Measurements from ENCODE around the gene CYP2C18. TPM values are rescaled to one million over a fixed set of nuclear protein-coding genes. Genes with fewer than 3 reads are reported as not detected.
"Not testable (repeated sequence)": the region's sequence is repeated elsewhere in the genome, so short reads cannot be mapped to it uniquely, and the experiment has no call there.

CYP2C18 gene
- total RNA-seq, 2 donors from 2014 or later, result not detected

- Histone ChIP-seq H3K36me3 (no peaks in the 10 kb centered on the region), H3K9me3 (no peaks in the 10 kb centered on the region), H3K4me1 (ENCODE audit: control insufficient read depth in 1 of 2, low read depth in 2 of 2) (no peaks in the 10 kb centered on the region), H3K4me3 (no peak overlapping the region), H3K27me3 (replicated peaks; ENCODE audit: insufficient read depth) (no peaks in the 10 kb centered on the region), H3K27ac (no peak overlapping the region)
- DNase-seq (ENCODE audit: low spot score), result no peak
- no peak for TF ChIP-seq CTCF (IDR thresholded peaks at IDR 0.05)
- no peak for ATAC-seq (ENCODE audit: insufficient number of reproducible peaks, low FRiP score, low read depth)
Observed at GRCh38 chr10:94644352-94644751, 39.2 kb upstream of the CYP2C18 start.

GRCh38 chr10:94645285-94645684 lies 38.2 kb upstream of the CYP2C18 start:
- DNase-seq (ENCODE audit: low spot score) (no peak), ATAC-seq (ENCODE audit: insufficient number of reproducible peaks, low FRiP score, low read depth) (no peak)
- H3K27ac ChIP-seq, result no peak overlapping the region
- H3K4me1 ChIP-seq (ENCODE audit: control insufficient read depth in 1 of 2, low read depth in 2 of 2), result no peaks in the 10 kb centered on the region
- no peaks in the 10 kb centered on the region for H3K9me3 ChIP-seq
- H3K27me3 ChIP-seq (replicated peaks; ENCODE audit: insufficient read depth), result no peaks in the 10 kb centered on the region
- no peak for TF ChIP-seq CTCF (IDR thresholded peaks at IDR 0.05)
- no peak overlapping the region for H3K4me3 ChIP-seq
- H3K36me3 ChIP-seq, result no peaks in the 10 kb centered on the region

GRCh38 chr10:94655201-94655600 lies 28.3 kb upstream of the CYP2C18 start:
- not testable (repeated sequence) for DNase-seq (ENCODE audit: low spot score); H3K9me3 ChIP-seq

GRCh38 chr10:94663061-94663460 lies 20.5 kb upstream of the CYP2C18 start:
- not testable (repeated sequence) for DNase-seq (ENCODE audit: low spot score); H3K27ac ChIP-seq; H3K9me3 ChIP-seq; H3K4me3 ChIP-seq; H3K27me3 ChIP-seq (replicated peaks; ENCODE audit: insufficient read depth); H3K36me3 ChIP-seq; H3K4me1 ChIP-seq (ENCODE audit: control insufficient read depth in 1 of 2, low read depth in 2 of 2); ATAC-seq (ENCODE audit: insufficient number of reproducible peaks, low FRiP score, low read depth)

More at GRCh38 chr10:94655201-94655600, 28.3 kb upstream of the CYP2C18 start:
- not testable (repeated sequence) for H3K27me3 ChIP-seq (replicated peaks; ENCODE audit: insufficient read depth); H3K36me3 ChIP-seq; ATAC-seq (ENCODE audit: insufficient number of reproducible peaks, low FRiP score, low read depth); H3K4me1 ChIP-seq (ENCODE audit: control insufficient read depth in 1 of 2, low read depth in 2 of 2); H3K27ac ChIP-seq; H3K4me3 ChIP-seq

- no peaks in the 10 kb centered on the region for H3K9me3 ChIP-seq
- no peaks in the 10 kb centered on the region for H3K27me3 ChIP-seq (replicated peaks; ENCODE audit: insufficient read depth)
- no peaks in the 10 kb centered on the region for H3K36me3 ChIP-seq
- ATAC-seq (ENCODE audit: insufficient number of reproducible peaks, low FRiP score, low read depth) (no peak), DNase-seq (ENCODE audit: low spot score) (no peak)
- TF ChIP-seq CTCF (IDR thresholded peaks at IDR 0.05), result no peak
- H3K4me3 ChIP-seq, result no peak overlapping the region
- H3K4me1 ChIP-seq (ENCODE audit: control insufficient read depth in 1 of 2, low read depth in 2 of 2), result no peaks in the 10 kb centered on the region
- no peak overlapping the region for H3K27ac ChIP-seq
Observed at GRCh38 chr10:94666391-94667102, 17.0 kb upstream of the CYP2C18 start.

GRCh38 chr10:94673614-94674321 lies 9.8 kb upstream of the CYP2C18 start:
- H3K27ac ChIP-seq, result no peak overlapping the region
- TF ChIP-seq CTCF (IDR thresholded peaks at IDR 0.05), result no peak
- no peaks in the 10 kb centered on the region for H3K36me3 ChIP-seq
- H3K27me3 ChIP-seq (replicated peaks; ENCODE audit: insufficient read depth), result no peaks in the 10 kb centered on the region
- ATAC-seq (ENCODE audit: insufficient number of reproducible peaks, low FRiP score, low read depth) (no peak), DNase-seq (ENCODE audit: low spot score) (no peak)
- H3K4me1 ChIP-seq (ENCODE audit: control insufficient read depth in 1 of 2, low read depth in 2 of 2), result no peaks in the 10 kb centered on the region
- no peak overlapping the region for H3K4me3 ChIP-seq
- no peaks in the 10 kb centered on the region for H3K9me3 ChIP-seq

Measured in thoracic aorta (tissue), 2 donors.